WTC11 (cell line): Measurements from ENCODE around the gene CDH13. TPM values are rescaled to one million over a fixed set of nuclear protein-coding genes. Genes with fewer than 3 reads are reported as not detected.

Experiments used
- ATAC-seq: fragments of 200-7000 bp; cut with Tn5 transposase; 2 replicates; pipeline ENCODE4 v1.10.0; 2021; ENCODE audit warnings: mild to moderate bottlenecking, moderate library complexity
- CTCF ChIA-PET: fragments of 300-600 bp; sonication (Branson Sonifier 250); formaldehyde crosslinking; loops from one replicate; lab custom pipeline; 2021; ENCODE audit warnings: antibody characterized with exemption; lab: Charles Lee
- POLR2A ChIA-PET: fragments of 350-600 bp; sonication (Branson Sonifier 250); formaldehyde crosslinking; loops from one replicate; lab custom pipeline; 2021; ENCODE audit warnings: antibody characterized with exemption; lab: Charles Lee
- DNase-seq: peaks from one replicate; pipeline ENCODE4 v3.0.0; 2021; ENCODE audit warnings: low spot score
- H3K27ac Mint-ChIP-seq: 2 replicates; pipeline ENCODE4 v1.8.0; 2021; ENCODE audit warnings: mixed read lengths
- H3K27me3 Mint-ChIP-seq: 2 replicates; pipeline ENCODE4 v1.8.0; 2021; ENCODE audit warnings: low read depth, mild to moderate bottlenecking, moderate library complexity, mixed read lengths
- H3K36me3 Mint-ChIP-seq: 2 replicates; pipeline ENCODE4 v1.8.0; 2021; ENCODE audit warnings: mixed read lengths
- H3K4me1 Mint-ChIP-seq: 2 replicates; pipeline ENCODE4 v1.8.0; 2022; ENCODE audit warnings: mixed read lengths
- H3K4me3 Mint-ChIP-seq: 2 replicates; pipeline ENCODE4 v1.8.0; 2021; ENCODE audit warnings: mild to moderate bottlenecking, moderate library complexity, mixed read lengths
- H3K9me3 Mint-ChIP-seq: 2 replicates; pipeline ENCODE4 v1.8.0; 2021; ENCODE audit warnings: mixed read lengths
- CREB1 ChIP-seq: sonication (generic); formaldehyde crosslinking; IDR thresholded peaks from 2 replicates; pipeline ENCODE4 v1.8.0; 2023; ENCODE audit warnings: mild to moderate bottlenecking, missing genetic modification reagents
- EMX1 ChIP-seq: fragments of 250-450 bp; sonication (Bioruptor Pico); IDR thresholded peaks from 2 replicates; pipeline ENCODE4 v1.8.0; 2021; ENCODE audit warnings: mild to moderate bottlenecking
- FOXK1 ChIP-seq: sonication (generic); formaldehyde crosslinking; IDR thresholded peaks from 2 replicates; pipeline ENCODE4 v1.8.0; 2022; ENCODE audit warnings: mild to moderate bottlenecking, moderate library complexity, missing genetic modification reagents
- FOXP1 ChIP-seq: sonication (generic); formaldehyde crosslinking; IDR thresholded peaks from 2 replicates; pipeline ENCODE4 v1.8.0; 2022; ENCODE audit warnings: missing genetic modification reagents, mild to moderate bottlenecking, moderate library complexity, borderline replicate concordance
- GTF2I ChIP-seq: fragments of 250-450 bp; sonication (Bioruptor Pico); conservative IDR thresholded peaks from 2 replicates; pipeline ENCODE4 v1.4.0; 2021; ENCODE audit warnings: mild to moderate bottlenecking
- JUN ChIP-seq: sonication (generic); formaldehyde crosslinking; IDR thresholded peaks from 2 replicates; pipeline ENCODE4 v1.8.0; 2023; ENCODE audit warnings: mild to moderate bottlenecking, missing genetic modification reagents
- KAT7 ChIP-seq: sonication (generic); formaldehyde crosslinking; IDR thresholded peaks from 2 replicates; pipeline ENCODE4 v1.8.1; 2023; ENCODE audit warnings: missing genetic modification reagents, mild to moderate bottlenecking, borderline replicate concordance
- NFE2L1 ChIP-seq: sonication (generic); formaldehyde crosslinking; IDR thresholded peaks from 2 replicates; pipeline ENCODE4 v1.8.1; 2023; ENCODE audit warnings: missing genetic modification reagents
- NR2C2 ChIP-seq: sonication (generic); formaldehyde crosslinking; IDR thresholded peaks from 2 replicates; pipeline ENCODE4 v1.8.0; 2022; ENCODE audit warnings: mild to moderate bottlenecking, missing genetic modification reagents
- NR3C1 ChIP-seq: sonication (generic); formaldehyde crosslinking; conservative IDR thresholded peaks from 2 replicates; pipeline ENCODE4 v1.8.1; 2023; ENCODE audit warnings: low read depth, mild to moderate bottlenecking, missing genetic modification reagents
- TCF7 ChIP-seq: sonication (generic); formaldehyde crosslinking; IDR thresholded peaks from 2 replicates; pipeline ENCODE4 v1.8.0; 2022; ENCODE audit warnings: mild to moderate bottlenecking, low read depth, missing genetic modification reagents, moderate library complexity
- ZNF138 ChIP-seq: sonication (generic); formaldehyde crosslinking; conservative IDR thresholded peaks from 2 replicates; pipeline ENCODE4 v1.8.1; 2022; ENCODE audit warnings: mild to moderate bottlenecking, moderate library complexity, missing genetic modification reagents
- total RNA-seq: library from RNA; stranded (reverse); gene quantifications from 3 replicates; pipeline ENCODE4 v1.2.3, GENCODE V29; 2021
- TF ChIP-seq, protein P1 (sequence below): fragments of 250-450 bp; sonication (Bioruptor Pico); IDR thresholded peaks from 2 replicates; pipeline ENCODE4 v1.8.0; 2021; ENCODE audit warnings: mild to moderate bottlenecking
- TF ChIP-seq, protein P2 (sequence below): sonication (generic); formaldehyde crosslinking; IDR thresholded peaks from 2 replicates; pipeline ENCODE4 v1.8.1; 2022; ENCODE audit warnings: missing genetic modification reagents, borderline replicate concordance
- TF ChIP-seq, protein P3 (sequence below): sonication (generic); formaldehyde crosslinking; IDR thresholded peaks from 2 replicates; pipeline ENCODE4 v1.8.0; 2023; ENCODE audit warnings: mild to moderate bottlenecking, missing genetic modification reagents
- TF ChIP-seq, protein P4 (sequence below): sonication (generic); formaldehyde crosslinking; IDR thresholded peaks from 2 replicates; pipeline ENCODE4 v1.8.0; 2022; ENCODE audit warnings: missing genetic modification reagents
- TF ChIP-seq, protein P5 (sequence below): fragments of 200-600 bp; IDR thresholded peaks from 2 replicates; pipeline ENCODE4 v1.8.0; 2022; ENCODE audit warnings: antibody characterized with exemption
- TF ChIP-seq, protein P6 (sequence below): fragments of 250-450 bp; sonication (Bioruptor Pico); IDR thresholded peaks from 2 replicates; pipeline ENCODE4 v1.9.0; 2021; ENCODE audit warnings: mild to moderate bottlenecking
- TF ChIP-seq, protein P7 (sequence below): fragments of 250-450 bp; sonication (Bioruptor Pico); IDR thresholded peaks from 2 replicates; pipeline ENCODE4 v1.9.0; 2021; ENCODE audit warnings: mild to moderate bottlenecking

The CDH13 gene
- total RNA-seq, 1 experiment from 2014 or later: 0.81 TPM

DNA sequence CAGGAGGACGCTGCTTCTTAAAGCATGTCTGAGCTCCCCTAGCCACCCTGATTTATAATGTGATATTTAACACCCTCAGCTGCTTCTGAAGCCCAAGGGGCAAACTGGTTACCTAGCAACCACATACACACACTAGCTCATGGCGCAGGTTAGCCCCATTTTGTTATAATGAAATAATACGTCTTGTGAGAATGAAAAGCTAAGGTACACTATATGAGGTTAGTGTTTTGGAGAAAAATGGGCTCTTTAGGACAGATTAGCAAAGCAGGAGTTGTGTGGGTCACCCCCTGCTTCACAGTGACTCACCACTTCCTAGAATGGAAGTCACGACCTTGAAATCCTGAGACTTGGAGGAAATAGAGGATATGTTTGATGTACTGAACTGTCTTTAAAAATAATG is 776.2 kb downstream of the CDH13 start:
- H3K9me3 Mint-ChIP-seq: peaks cover 9% of the 10 kb centered on the region
- POLR2A ChIA-PET: no interaction called here
- TF ChIP-seq, protein P1, sequence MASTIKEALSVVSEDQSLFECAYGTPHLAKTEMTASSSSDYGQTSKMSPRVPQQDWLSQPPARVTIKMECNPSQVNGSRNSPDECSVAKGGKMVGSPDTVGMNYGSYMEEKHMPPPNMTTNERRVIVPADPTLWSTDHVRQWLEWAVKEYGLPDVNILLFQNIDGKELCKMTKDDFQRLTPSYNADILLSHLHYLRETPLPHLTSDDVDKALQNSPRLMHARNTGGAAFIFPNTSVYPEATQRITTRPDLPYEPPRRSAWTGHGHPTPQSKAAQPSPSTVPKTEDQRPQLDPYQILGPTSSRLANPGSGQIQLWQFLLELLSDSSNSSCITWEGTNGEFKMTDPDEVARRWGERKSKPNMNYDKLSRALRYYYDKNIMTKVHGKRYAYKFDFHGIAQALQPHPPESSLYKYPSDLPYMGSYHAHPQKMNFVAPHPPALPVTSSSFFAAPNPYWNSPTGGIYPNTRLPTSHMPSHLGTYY (CRISPR knock-in tag): no peak
- TF ChIP-seq FOXP1 (CRISPR knock-in tag): no peak
- no peak for TF ChIP-seq NR3C1
- no peak for TF ChIP-seq NFE2L1 (CRISPR knock-in tag)
- TF ChIP-seq, protein P2, sequence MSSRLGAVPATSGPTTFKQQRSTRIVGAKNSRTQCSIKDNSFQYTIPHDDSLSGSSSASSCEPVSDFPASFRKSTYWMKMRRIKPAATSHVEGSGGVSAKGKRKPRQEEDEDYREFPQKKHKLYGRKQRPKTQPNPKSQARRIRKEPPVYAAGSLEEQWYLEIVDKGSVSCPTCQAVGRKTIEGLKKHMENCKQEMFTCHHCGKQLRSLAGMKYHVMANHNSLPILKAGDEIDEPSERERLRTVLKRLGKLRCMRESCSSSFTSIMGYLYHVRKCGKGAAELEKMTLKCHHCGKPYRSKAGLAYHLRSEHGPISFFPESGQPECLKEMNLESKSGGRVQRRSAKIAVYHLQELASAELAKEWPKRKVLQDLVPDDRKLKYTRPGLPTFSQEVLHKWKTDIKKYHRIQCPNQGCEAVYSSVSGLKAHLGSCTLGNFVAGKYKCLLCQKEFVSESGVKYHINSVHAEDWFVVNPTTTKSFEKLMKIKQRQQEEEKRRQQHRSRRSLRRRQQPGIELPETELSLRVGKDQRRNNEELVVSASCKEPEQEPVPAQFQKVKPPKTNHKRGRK: no peak
- TF ChIP-seq KAT7 (CRISPR knock-in tag): no peak
- no peak for TF ChIP-seq CREB1
- TF ChIP-seq, protein P3, sequence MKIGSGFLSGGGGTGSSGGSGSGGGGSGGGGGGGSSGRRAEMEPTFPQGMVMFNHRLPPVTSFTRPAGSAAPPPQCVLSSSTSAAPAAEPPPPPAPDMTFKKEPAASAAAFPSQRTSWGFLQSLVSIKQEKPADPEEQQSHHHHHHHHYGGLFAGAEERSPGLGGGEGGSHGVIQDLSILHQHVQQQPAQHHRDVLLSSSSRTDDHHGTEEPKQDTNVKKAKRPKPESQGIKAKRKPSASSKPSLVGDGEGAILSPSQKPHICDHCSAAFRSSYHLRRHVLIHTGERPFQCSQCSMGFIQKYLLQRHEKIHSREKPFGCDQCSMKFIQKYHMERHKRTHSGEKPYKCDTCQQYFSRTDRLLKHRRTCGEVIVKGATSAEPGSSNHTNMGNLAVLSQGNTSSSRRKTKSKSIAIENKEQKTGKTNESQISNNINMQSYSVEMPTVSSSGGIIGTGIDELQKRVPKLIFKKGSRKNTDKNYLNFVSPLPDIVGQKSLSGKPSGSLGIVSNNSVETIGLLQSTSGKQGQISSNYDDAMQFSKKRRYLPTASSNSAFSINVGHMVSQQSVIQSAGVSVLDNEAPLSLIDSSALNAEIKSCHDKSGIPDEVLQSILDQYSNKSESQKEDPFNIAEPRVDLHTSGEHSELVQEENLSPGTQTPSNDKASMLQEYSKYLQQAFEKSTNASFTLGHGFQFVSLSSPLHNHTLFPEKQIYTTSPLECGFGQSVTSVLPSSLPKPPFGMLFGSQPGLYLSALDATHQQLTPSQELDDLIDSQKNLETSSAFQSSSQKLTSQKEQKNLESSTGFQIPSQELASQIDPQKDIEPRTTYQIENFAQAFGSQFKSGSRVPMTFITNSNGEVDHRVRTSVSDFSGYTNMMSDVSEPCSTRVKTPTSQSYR (CRISPR knock-in tag): no peak
- TF ChIP-seq, protein P4, sequence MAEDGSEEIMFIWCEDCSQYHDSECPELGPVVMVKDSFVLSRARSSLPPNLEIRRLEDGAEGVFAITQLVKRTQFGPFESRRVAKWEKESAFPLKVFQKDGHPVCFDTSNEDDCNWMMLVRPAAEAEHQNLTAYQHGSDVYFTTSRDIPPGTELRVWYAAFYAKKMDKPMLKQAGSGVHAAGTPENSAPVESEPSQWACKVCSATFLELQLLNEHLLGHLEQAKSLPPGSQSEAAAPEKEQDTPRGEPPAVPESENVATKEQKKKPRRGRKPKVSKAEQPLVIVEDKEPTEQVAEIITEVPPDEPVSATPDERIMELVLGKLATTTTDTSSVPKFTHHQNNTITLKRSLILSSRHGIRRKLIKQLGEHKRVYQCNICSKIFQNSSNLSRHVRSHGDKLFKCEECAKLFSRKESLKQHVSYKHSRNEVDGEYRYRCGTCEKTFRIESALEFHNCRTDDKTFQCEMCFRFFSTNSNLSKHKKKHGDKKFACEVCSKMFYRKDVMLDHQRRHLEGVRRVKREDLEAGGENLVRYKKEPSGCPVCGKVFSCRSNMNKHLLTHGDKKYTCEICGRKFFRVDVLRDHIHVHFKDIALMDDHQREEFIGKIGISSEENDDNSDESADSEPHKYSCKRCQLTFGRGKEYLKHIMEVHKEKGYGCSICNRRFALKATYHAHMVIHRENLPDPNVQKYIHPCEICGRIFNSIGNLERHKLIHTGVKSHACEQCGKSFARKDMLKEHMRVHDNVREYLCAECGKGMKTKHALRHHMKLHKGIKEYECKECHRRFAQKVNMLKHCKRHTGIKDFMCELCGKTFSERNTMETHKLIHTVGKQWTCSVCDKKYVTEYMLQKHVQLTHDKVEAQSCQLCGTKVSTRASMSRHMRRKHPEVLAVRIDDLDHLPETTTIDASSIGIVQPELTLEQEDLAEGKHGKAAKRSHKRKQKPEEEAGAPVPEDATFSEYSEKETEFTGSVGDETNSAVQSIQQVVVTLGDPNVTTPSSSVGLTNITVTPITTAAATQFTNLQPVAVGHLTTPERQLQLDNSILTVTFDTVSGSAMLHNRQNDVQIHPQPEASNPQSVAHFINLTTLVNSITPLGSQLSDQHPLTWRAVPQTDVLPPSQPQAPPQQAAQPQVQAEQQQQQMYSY (CRISPR knock-in tag): no peak
- no peak for TF ChIP-seq EMX1 (CRISPR knock-in tag)
- TF ChIP-seq FOXK1: no peak
- no peaks in the 10 kb centered on the region; the same call in 1 of the 2 replicates for H3K27me3 Mint-ChIP-seq
- H3K4me3 Mint-ChIP-seq: no peak overlapping the region
- DNase-seq: no peak
- CTCF ChIA-PET: interaction anchor here (1.3 to 2.1 kb wide), 4 partner anchors 9 to 290 kb away, joined by 4 to 15 read pairs (median 6); no protein-coding TSS in a partner anchor
- ATAC-seq: no peak
- no peak overlapping the region for H3K27ac Mint-ChIP-seq
- no peaks in the 10 kb centered on the region for H3K4me1 Mint-ChIP-seq
- no peaks in the 10 kb centered on the region for H3K36me3 Mint-ChIP-seq

DNA sequence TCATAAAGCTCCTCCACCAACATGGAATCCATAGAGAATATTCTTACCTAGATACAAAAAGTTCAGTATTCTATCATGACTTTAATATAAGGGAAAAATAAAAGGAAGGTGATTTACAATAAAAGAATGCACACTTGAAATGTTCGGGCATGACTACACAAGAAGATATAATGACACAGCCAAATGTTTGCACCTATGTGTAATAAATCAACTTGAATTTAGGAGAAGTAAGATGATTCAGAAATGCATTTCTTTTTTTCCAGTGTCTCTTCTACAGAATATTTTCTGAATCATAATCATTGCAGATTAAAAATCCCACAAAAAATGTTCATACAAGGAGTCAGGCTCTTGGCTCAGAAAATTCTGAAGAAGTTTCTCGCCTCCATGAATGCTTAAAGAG is 777.0 kb downstream of the CDH13 start:
- Mint-ChIP-seq H3K9me3 (peaks cover 9% of the 10 kb centered on the region), H3K4me3 (no peak overlapping the region), H3K27ac (no peak overlapping the region), H3K27me3 (no peaks in the 10 kb centered on the region; the same call in 1 of the 2 replicates), H3K4me1 (no peaks in the 10 kb centered on the region), H3K36me3 (no peaks in the 10 kb centered on the region)
- POLR2A ChIA-PET: no interaction called here
- no peak for TF ChIP-seq TCF7 (CRISPR knock-in tag)
- no peak for TF ChIP-seq NFE2L1 (CRISPR knock-in tag)
- TF ChIP-seq, protein P5, sequence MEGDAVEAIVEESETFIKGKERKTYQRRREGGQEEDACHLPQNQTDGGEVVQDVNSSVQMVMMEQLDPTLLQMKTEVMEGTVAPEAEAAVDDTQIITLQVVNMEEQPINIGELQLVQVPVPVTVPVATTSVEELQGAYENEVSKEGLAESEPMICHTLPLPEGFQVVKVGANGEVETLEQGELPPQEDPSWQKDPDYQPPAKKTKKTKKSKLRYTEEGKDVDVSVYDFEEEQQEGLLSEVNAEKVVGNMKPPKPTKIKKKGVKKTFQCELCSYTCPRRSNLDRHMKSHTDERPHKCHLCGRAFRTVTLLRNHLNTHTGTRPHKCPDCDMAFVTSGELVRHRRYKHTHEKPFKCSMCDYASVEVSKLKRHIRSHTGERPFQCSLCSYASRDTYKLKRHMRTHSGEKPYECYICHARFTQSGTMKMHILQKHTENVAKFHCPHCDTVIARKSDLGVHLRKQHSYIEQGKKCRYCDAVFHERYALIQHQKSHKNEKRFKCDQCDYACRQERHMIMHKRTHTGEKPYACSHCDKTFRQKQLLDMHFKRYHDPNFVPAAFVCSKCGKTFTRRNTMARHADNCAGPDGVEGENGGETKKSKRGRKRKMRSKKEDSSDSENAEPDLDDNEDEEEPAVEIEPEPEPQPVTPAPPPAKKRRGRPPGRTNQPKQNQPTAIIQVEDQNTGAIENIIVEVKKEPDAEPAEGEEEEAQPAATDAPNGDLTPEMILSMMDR: no peak
- no peak for TF ChIP-seq ZNF138 (CRISPR knock-in tag)
- no peak for TF ChIP-seq EMX1 (CRISPR knock-in tag)
- TF ChIP-seq, protein P6, sequence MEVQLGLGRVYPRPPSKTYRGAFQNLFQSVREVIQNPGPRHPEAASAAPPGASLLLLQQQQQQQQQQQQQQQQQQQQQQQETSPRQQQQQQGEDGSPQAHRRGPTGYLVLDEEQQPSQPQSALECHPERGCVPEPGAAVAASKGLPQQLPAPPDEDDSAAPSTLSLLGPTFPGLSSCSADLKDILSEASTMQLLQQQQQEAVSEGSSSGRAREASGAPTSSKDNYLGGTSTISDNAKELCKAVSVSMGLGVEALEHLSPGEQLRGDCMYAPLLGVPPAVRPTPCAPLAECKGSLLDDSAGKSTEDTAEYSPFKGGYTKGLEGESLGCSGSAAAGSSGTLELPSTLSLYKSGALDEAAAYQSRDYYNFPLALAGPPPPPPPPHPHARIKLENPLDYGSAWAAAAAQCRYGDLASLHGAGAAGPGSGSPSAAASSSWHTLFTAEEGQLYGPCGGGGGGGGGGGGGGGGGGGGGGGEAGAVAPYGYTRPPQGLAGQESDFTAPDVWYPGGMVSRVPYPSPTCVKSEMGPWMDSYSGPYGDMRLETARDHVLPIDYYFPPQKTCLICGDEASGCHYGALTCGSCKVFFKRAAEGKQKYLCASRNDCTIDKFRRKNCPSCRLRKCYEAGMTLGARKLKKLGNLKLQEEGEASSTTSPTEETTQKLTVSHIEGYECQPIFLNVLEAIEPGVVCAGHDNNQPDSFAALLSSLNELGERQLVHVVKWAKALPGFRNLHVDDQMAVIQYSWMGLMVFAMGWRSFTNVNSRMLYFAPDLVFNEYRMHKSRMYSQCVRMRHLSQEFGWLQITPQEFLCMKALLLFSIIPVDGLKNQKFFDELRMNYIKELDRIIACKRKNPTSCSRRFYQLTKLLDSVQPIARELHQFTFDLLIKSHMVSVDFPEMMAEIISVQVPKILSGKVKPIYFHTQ (CRISPR knock-in tag): no peak
- no peak for TF ChIP-seq JUN
- TF ChIP-seq, protein P7, sequence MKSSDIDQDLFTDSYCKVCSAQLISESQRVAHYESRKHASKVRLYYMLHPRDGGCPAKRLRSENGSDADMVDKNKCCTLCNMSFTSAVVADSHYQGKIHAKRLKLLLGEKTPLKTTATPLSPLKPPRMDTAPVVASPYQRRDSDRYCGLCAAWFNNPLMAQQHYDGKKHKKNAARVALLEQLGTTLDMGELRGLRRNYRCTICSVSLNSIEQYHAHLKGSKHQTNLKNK (CRISPR knock-in tag): no peak
- TF ChIP-seq, protein P1 (CRISPR knock-in tag): no peak
- no peak for TF ChIP-seq NR2C2 (CRISPR knock-in tag)
- TF ChIP-seq GTF2I: no peak
- DNase-seq (no peak), ATAC-seq (no peak)
- CTCF ChIA-PET: interaction anchor here (1.9 kb wide), 1 partner anchor 291 kb away, joined by 5 read pairs; no protein-coding TSS in a partner anchor
